GM04503 (cell line): ENCODE measurements around the gene GOLT1A.

Experiments
- DNase-seq: peaks from one replicate; pipeline ENCODE4 v3.0.0-alpha.2; 2012; ENCODE audit warnings: low read depth

The GOLT1A gene

DNA sequence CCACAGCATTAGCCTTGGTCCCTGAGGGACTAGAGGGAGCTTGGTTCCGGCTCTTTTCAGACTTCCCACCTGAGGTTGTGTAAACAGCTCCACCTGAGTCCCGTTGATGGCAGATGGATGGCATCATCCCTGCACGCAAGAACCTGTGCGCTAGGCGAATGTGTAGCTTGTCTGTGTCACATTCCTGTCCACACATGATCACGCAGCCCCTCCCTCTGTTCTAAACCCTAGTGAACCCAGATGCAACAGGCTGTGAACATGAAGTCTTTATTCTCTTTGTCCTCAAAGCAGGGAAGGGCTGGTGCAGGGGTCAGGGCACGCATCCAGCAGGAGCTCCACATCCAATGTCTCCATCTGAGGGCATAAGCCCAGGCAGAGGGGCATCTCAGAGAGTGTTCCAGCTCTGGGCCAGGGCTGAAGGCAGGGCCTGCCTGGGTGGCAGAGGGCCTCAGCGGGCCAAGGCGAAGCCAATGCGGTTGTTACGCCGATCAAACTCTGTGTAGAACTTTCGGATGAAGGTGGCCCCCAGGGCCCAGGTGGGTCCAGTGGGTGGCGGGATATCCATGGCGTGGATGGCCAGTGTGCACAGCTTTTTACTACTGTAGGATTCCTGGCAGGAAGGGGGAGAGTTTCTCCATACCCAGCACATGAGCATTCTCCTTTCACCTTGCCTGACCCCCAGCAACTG is 59.1 kb downstream of the GOLT1A start:
- DNase-seq, result no peak

GRCh38 chr1:204153667-204154066 is 60.1 kb downstream of the GOLT1A start:
- DNase-seq, result no peak

GRCh38 chr1:204152310-204153044 is 61.3 kb downstream of the GOLT1A start:
- DNase-seq, result no peak

GRCh38 chr1:204151552-204152309 is 62.1 kb downstream of the GOLT1A start, which contains the start of gene ETNK2:
Gene ETNK2 (minus strand): TSS chr1:204152044. CDS start chr1:204151852, 192 bp downstream.
- no peak for DNase-seq

GRCh38 chr1:204150702-204151551 is 62.9 kb downstream of the GOLT1A start:
- no peak for DNase-seq

- no peak for DNase-seq
Observed at GRCh38 chr1:204149635-204150565, 63.9 kb downstream of the GOLT1A start.

DNA sequence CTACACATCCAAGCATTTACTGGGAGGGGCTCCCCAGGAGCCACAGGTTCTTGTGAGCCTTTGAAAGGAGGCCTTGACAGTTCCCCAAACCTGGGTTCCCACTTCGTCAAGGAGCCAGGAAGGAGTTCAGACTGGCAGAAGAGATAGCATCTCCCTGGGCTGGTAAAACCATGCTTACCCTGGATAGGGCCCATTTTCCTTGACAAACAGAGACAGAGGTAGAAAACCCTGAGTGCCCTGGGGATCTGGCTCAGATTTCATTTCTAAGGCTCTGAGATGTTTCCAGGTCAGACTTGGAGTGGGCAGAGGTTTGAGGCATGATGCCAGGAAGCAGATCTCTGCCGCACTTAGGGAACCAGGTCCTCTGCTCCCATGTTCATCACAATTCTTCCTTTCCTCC is 64.7 kb downstream of the GOLT1A start:
- no peak for DNase-seq
